HG03175 (cell line): ENCODE measurements around the gene LEKR1.

ENCODE experiments used
- ATAC-seq: cut with Tn5 transposase; IDR thresholded peaks from one replicate; pipeline ENCODE4 v1.9.1; 2021; ENCODE audit warnings: mild to moderate bottlenecking, moderate library complexity; ENCODE audit not compliant: unreplicated experiment

The LEKR1 gene

GRCh38 chr3:157094301-157094700 lies 268.1 kb downstream of the LEKR1 start:
- ATAC-seq, result no peak

DNA sequence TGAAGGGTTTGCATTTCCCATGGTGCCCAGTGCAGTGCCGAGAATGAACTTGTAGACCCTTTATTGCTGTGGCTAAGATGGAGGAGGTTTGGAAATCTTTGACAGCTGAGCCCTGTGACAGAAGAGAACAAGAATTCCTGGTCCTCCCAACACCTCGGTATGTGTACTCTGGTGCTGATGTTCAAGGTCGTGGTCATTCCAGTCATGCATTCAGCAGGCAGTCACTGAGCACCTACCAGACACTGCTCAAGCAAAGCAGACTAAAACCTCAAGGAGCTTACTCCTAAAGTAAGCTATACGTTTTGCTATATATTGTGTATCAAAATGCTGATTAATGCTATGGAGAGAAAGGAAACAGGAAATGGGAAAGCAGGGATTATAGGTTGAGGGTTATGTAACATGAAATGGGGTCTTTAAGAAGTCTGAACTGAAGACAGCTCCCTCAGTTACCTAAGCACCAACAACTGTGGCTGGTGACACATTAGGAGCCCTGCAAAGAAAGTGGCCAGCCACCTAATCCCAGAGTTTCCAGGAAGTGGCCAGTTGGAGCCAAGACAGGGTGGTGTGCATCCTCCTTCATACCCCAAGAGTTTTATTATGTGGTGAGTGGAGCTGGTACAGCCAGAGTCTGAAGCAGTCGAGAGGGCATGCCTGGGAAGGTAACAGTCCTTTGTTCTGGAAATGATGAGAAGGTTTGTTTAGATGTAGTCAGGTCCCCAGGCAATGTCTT lies 268.8 kb downstream of the LEKR1 start:
- ATAC-seq, result no peak
